Measurements from ENCODE around the gene IRAK3.

Gene IRAK3

GRCh38 chr12:66188584-66189485 is at the start of gene IRAK3:
IRAK3 (plus strand) TSS chr12:66189214; CDS start chr12:66189300, 86 bp downstream.
- no peak for DNase-seq

DNA sequence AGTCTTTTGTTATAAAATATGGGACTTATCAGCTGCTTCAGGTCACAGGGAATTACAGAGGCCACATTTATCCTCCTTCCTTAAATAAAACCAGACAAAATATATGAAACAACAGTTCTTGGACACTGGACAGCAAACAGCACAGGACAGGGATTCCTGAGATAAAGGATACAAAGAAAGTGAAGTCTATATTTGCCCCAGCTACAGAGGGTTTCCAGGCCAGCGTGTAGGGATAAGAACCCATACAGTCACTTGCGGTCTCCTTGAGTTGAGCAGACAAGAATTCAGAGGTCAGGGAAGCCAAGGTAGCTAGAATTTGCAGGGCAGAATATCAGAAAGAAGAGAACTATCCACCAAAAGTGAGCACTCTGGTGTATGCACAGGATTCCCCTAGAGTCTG is 49.7 kb upstream of the IRAK3 start:
- DNase-seq = no peak

GRCh38 chr12:66140731-66141130 is 48.3 kb upstream of the IRAK3 start:
- no peak for DNase-seq

- no peak for DNase-seq
Measured at GRCh38 chr12:66141299-66141698, 47.7 kb upstream of the IRAK3 start.

DNA sequence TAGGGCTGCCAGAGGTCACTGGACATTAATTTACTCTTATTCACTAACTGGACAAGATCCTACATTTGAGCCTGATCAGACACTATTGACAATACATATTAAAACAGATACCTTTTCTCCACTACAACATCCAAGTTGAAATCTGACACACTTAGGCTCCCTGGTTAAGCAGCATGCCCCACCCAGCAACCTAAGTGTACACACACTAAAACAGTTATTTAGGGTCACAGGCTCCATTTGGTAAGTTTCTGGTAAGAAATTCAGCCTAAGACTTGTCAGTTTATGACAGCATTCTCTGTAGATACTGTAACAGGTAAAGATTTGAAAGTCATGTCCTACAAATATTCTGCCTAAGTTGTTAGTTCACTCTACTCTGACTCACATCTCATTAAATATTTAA is 46.2 kb upstream of the IRAK3 start:
- no peak for DNase-seq

- no peak for DNase-seq
Measured at GRCh38 chr12:66143868-66144267, 45.1 kb upstream of the IRAK3 start.

DNA sequence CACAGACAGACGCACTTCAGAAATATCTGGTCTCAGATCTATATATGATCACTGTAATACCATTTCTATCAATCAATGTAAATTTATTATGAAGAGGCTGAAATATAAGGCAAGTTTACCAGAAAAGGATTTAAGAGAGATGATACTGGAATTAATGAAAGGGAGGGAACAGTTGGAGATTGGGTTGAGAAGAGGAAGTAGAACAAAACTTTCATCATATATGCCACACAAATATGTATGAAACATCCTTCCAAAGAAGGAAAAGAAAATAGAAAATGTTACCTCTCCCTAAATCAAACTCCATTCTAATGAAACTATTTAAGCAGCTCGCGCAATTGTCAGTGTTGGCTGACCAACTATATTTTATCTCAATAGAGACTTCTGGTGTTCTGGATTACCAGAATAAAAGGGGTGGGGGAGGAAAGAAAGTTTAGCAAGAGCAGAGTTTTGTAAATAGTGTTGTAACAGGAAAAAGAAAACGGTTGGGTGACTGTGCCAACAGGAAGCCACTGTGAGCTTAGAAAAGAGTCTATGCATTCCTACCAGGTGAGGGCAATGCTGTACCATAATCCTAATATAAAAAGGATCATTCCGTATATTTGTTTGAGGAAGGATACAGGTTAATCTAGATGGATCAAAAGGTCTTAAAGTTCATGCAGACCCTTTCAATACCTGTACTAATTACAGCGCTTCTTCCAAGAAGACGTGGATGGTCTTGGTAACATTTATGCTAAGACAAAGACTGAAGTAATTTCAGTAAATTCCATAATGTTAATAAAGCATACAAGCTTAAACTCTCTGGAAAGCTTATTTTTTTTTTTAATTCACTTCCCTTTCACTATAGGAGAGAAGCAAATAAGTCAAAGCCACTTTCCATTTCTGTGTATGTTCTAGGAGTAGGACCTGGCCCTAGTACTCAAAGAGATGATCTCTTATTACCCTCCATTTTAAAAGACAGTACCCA is 43.9 kb upstream of the IRAK3 start:
- no peak for DNase-seq

DNA sequence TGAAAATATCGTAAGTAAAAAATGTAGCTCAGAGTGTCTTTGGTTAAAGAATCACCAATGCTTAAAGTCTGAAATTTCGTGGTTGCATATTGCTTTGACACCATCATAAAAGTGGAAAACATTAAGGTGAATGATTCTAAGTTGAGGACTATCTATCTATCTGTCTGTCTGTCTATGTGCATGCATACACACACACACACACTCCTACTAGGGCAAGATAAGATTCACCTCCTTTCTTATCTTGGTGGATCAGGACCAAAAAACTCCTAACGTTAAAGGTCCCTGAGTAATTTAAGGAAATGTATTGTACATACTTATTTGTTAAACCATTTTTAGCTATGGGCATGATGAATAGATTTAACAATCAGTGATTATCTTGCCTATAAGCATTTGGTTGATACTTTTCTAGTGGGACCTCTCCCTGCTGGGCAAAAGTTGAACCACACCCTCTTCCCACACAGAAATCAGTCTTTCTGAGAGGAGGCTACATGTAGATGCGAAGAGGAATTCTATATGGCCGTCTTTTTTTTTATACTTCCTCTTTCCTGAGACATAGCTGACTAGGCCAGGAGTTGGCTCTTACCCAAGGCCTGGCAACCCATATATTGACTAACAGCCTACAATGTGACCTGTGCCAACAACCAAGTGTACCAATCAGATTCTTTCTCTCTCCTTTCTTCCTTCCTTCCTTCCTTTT is 39.2 kb upstream of the IRAK3 start:
- DNase-seq = no peak

- no peak for DNase-seq
Measured at GRCh38 chr12:66152732-66153131, 36.3 kb upstream of the IRAK3 start.

GRCh38 chr12:66154776-66155175 is 34.2 kb upstream of the IRAK3 start:
- no peak for DNase-seq

- no peak for DNase-seq
Measured at GRCh38 chr12:66156654-66157053, 32.4 kb upstream of the IRAK3 start.

DNA sequence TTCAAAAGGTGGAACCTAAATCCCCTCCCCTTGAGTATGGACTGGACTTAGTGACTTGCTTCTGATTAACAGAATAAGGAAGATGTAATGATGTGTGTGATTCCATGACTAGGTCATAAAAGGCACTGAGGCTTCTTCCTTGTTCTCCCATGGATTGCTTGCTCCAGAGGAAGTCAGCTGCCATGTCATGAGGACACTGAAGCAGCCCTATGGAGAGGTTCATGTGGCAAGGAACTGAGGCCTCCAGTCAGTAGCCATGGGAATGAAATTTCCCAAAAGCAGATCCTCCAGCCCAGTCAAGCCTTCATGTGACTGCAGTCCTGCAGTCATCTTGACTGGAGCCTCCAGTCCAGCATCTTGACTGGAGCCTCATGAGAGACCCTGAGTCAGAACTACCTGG is 29.9 kb upstream of the IRAK3 start:
- no peak for DNase-seq

DNA sequence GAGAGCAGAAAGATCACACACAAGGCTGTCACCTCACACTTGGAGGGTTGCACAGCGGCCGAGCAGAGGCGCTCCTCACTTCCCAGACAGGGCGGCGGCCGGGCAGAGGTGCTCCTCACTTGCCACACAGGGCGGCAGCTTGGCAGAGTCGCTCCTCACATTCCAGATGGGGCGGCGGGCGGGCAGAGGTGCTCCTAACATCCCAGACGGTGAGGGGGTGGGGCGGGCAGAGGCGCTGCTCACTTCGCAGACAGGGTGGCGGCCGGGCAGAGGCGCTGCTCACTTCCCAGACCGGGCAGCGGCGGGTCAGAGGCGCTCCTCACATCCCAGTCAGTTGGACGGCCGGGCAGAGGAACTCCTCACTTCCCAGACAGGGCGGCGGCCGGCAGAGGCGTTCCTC is 28.3 kb upstream of the IRAK3 start:
- no peak for DNase-seq

GRCh38 chr12:66162701-66163100 is 26.3 kb upstream of the IRAK3 start:
- no peak for DNase-seq

GRCh38 chr12:66163289-66163688 is 25.7 kb upstream of the IRAK3 start:
- no peak for DNase-seq

DNA sequence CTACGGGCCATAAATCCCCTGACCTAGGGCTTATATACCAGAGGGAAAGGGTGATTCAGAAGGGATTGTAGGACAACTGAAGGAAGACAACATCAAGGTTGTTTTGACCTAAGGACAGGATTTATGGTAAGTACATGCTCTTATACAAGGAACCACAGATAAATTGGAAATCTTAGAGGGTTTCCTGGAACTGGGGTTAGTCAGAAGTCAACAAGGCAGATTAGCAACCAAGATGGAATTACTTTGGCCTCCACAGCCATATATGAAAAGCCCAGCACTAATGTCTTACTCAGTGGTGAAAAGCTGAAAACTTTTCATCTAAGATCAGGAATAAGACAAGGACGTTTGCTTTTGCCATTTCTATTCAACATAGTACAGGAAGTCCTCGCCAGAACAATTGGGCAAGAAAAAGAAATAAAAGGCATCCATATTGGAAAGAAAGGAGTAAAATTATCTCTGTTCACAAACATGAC is 24.6 kb upstream of the IRAK3 start:
- DNase-seq = no peak

- no peak for DNase-seq
Measured at GRCh38 chr12:66165141-66165540, 23.9 kb upstream of the IRAK3 start.

DNA sequence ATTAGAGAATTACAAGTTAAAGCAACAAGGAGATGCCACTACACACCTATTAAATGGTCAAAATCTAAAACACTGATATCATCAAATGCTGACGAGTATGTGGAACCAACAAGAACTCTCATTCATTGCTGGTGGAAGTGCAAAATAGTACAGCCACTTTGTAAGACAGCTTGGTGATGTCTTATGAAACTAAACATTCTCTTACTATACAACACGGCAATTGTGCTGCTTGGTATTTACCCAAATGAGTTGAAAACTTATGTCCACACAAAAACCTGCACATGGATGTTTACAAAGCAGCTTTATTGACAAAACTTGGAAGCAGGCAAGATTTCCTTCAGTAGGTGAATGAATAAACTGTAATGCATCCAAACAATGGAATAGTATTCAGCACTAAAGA is 22.5 kb upstream of the IRAK3 start:
- no peak for DNase-seq

DNA sequence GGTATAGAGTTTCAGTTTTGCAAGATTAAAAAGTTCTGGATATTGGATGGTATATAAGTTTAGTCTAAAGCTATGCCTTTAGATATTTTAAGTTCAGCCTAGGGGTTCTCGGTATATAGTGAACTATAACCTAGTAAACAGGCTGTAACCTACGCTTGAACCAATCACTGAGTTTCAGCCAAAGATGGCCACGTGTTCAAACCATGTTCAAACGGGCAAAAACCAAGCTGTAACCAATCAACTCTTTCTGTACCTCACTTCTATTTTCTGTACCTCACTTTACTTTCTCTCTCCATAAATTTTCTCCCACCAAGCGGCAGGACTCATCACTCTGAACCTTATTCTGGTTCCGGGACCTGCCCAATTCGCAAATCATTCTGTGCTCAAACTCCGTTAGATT is 20.6 kb upstream of the IRAK3 start:
- DNase-seq = no peak

DNA sequence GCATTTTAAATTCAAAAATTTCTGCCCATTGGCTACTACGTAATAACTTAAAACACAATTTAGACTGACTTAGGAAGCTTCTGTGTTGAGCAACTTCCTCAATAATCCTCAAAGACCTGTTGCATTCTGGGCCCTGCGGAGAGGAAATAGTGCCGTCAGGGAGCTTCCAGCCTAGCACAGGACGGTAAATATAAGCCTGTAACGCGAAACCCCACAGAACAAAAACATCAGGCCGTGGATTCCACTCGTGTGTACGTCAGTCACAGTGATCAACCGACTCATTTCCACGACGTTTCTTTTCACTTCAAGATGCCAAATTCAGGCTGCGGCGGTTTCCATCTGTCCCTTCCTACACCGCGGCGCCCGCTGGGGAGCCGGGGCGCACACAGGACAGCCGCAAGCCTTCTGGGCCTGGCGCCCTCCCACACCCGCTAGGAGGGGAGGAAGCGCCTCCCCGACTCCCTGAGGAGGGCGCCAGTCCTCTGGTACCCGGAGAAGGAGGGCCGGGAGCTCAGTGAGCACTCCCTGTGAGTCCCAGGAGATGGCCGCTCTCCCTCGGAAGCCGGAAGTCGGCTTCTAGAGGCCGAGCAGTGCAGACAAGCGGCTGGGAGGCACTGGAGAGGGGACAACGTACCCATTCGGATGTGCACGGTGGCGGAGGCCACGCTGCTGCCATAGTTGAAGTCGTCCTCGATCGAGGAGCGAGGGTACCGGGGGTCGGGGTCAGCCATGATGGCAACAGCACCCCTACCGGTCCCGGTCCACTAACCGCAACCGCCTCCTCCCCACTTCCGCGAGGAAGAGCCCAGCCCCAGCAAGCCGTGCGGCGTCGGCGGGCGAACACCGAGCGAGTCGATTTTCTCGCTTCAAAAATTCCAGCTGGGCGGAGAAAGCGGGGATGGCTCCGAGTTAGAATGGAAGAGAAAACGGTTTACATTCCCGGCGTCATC is 19.5 kb upstream of the IRAK3 start, which contains the start of gene TMBIM4:
Gene TMBIM4 (minus strand): TSS at position 776 of the 950 bp plus-strand sequence. CDS start 45 bp downstream, at position 731.
- DNase-seq = peak; percentile 85

- DNase-seq = no peak
Measured at GRCh38 chr12:66170606-66171005, 18.4 kb upstream of the IRAK3 start.

Measured in CD4-positive, alpha-beta T cell treated with Interleukin-4 for 4 hours (primary cell).